Measurements from ENCODE around the gene PUM2.

The PUM2 gene

GRCh38 chr2:20215183-20216040 lies 135.2 kb downstream of the PUM2 start:
- DNase-seq = no peak

GRCh38 chr2:20214566-20215182 lies 136.0 kb downstream of the PUM2 start:
- no peak for DNase-seq

- no peak for DNase-seq
Observed at GRCh38 chr2:20213651-20214565, 136.7 kb downstream of the PUM2 start.

- no peak for DNase-seq
Observed at GRCh38 chr2:20212871-20213503, 137.7 kb downstream of the PUM2 start.

- no peak for DNase-seq
Observed at GRCh38 chr2:20212459-20212870, 138.2 kb downstream of the PUM2 start.

- no peak for DNase-seq
Observed at GRCh38 chr2:20211860-20212458, 138.7 kb downstream of the PUM2 start.

GRCh38 chr2:20211420-20211819 lies 139.2 kb downstream of the PUM2 start:
- no peak for DNase-seq

- no peak for DNase-seq
Observed at GRCh38 chr2:20210462-20210861, 140.2 kb downstream of the PUM2 start.

GRCh38 chr2:20209373-20210109 lies 141.1 kb downstream of the PUM2 start:
- no peak for DNase-seq

- no peak for DNase-seq
Observed at GRCh38 chr2:20208476-20208859, 142.2 kb downstream of the PUM2 start.

GRCh38 chr2:20207051-20207450 lies 143.6 kb downstream of the PUM2 start:
- no peak for DNase-seq

GRCh38 chr2:20205915-20206524 lies 144.6 kb downstream of the PUM2 start:
- no peak for DNase-seq

GRCh38 chr2:20205069-20205468 lies 145.6 kb downstream of the PUM2 start:
- no peak for DNase-seq

GRCh38 chr2:20203521-20204225 lies 147.0 kb downstream of the PUM2 start:
- DNase-seq = no peak

- no peak for DNase-seq
Observed at GRCh38 chr2:20203072-20203471, 147.6 kb downstream of the PUM2 start.

GRCh38 chr2:20201671-20202070 lies 149.0 kb downstream of the PUM2 start:
- no peak for DNase-seq

- no peak for DNase-seq
Observed at GRCh38 chr2:20200697-20201555, 149.7 kb downstream of the PUM2 start.

GRCh38 chr2:20199633-20200270 lies 150.9 kb downstream of the PUM2 start:
- DNase-seq = no peak
